ENCODE results near the gene ARMC9.
"Not testable (repeated sequence)": the region's sequence is repeated elsewhere in the genome, so short reads cannot be mapped to it uniquely, and the experiment has no call there.

The ARMC9 gene

DNA sequence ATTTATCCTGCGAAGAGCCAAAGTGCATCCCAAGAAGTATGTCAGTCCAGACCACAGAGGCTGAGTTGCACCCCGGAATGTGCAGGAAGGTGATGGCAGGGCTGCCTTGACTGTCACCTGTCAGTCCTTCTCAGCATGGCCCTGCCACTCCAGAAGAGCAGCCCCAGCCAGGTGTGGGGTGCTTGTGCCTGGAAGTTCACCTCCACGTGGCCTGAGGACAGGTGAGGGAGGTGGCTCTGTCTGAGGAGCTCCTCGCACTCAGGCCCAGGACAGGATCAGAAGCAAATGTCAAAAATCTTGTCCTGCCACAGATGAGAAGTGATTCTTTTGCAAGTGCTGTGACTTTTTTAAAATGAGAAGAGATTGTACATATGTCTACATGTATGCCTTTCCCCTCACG is 165.6 kb downstream of the ARMC9 start:
- DNase-seq (ENCODE audit: low read depth), result no peak

DNA sequence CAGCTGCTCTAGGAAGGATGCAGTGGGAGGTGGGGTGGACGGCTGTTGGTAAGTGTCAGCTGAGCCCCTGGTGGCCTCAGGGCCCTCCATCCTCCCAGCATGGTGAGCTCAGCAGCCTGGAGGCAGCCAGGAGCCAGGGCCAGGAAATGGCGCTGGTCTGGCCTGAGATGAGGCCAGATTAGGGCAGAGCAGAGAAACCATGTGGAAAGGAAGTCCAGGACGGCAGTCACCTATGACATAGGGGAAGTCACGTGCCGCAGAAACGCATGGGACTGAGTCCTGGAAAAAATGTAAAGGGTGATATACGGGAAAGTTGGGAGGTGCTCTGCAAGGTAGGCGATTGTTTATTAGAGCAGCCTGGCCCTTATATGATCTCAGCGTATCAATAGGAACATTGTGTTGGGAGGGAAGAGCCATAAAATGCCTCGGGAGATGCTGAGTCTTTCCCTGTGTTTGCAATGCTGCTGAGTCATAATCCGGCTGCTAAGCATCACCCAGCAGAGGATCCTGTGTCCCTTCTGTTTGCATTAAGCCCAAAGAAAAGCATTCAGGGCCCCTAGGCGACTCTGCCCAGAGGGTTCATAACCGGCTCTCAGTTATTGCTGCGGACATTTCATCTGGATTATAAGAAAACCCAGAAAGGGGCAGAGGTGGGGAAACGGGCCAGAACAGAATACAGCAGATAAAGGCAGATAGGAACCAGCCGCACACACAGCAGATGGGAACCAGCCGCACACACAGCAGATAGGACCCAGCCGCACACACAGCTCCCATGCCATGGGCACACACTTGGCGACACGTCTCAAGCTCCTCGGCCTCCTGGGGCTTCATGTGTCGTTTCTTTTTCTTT is 166.8 kb downstream of the ARMC9 start:
- no peak for DNase-seq (ENCODE audit: low read depth)

DNA sequence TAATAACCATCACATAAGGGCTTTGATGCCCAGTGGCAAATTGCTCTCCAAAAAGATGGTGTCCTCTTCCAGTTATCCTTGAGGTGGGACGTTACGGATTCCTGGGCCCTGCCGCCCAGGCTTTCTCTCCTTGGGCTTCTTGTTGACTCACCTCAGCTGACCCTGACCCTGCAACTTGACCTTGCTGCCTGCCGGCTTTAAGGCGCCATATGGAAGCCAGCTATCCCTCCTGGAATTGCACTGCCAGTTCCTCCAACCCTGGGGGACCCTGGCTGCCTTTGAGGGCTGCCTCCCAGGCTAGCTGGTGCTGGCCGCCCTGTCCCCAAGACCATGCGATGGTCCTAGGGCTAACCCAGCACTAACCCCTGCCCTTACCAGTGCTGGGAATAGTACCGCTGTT is 168.7 kb downstream of the ARMC9 start:
- no peak for DNase-seq (ENCODE audit: low read depth)

DNA sequence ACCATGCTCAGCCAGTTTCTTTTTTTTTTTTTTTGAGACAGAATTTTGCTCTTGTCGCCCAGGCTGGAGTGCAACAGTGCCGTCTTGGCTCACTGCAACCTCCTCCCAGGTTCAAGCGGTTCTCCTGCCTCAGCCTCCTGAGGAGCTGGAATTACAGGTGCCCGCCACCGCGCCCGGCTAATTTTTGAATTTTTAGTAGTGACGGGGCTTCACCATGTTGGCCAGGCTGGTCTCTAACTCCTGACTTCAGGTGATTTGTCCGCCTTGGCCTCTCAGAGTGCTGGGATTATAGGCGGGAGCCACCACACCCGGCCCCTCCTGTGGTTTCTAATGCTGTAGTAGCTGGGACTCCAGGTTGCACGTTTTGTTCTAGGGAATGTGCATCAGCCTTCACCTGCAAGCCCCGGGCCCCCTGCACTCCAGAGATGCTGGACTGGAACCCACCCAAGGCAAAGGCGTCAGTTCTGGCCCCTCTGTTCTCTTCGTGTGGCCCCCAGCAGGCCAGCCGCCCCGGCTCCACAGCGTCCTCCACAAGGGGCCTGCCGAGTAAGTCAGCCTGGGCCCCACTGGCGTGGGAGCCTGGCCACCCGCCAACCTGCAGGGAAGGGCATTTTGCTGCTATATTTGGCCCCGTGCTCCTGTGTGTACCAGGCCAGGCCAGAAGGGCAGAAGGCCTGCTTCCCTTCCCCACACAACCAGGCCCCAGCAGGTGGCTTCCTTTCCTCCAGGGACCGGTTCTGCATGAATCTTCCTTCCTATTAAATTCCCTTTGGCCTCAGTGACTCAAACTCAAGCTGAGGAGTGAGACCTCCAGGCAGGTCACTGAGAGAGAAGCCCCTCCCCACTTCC is 171.4 kb downstream of the ARMC9 start:
- DNase-seq (ENCODE audit: low read depth), result no peak

DNA sequence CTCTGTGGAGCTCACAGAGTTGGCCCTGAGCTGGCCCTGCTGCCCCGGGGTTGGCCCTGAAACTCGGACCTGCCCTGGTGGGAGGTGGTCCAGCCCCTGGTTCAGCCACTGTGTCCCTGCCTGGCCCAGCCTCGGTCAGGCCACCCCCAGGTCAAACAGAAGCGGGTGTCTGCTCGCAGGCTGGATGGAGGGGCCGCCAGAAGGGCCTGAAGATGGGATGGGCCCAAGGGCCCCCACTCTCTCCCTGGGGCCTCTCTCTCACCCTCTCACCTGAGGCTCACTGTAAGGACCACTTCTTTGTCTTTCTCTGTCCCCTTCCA is 172.0 kb downstream of the ARMC9 start:
- DNase-seq (ENCODE audit: low read depth), result no peak

DNA sequence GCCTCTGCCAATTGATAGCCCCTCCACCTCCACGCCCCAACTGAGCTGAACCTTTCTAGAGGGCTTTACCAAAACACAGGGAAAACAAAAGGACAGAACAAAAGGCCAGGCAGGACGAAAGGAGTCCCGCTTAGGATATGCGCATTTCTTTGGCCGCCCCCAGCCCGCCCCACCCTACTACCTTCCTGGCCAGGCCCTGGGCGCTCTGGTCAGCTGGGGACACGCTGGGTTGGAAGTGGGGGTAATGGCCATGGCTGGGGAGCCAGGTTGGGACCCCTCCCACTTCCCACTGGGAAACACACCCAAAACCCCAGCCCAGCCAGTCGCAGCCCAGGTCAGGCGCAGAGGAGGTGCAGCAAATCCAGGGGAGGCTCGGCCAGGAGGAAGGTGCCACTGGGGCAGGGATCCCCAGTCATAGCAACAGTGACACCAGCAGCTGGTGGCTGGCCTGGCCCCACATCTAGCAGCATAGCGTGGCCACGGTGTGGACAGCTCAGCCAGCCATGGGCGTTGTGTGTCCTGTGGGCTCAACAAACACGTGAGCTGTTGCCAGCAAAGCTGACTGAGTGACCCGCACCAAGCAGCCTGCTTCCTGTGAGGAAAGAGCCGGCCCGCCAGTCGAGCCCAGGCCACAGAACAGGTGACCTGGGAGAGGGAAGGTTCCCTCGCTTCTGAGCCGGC is 172.5 kb downstream of the ARMC9 start:
- no peak for DNase-seq (ENCODE audit: low read depth)

DNA sequence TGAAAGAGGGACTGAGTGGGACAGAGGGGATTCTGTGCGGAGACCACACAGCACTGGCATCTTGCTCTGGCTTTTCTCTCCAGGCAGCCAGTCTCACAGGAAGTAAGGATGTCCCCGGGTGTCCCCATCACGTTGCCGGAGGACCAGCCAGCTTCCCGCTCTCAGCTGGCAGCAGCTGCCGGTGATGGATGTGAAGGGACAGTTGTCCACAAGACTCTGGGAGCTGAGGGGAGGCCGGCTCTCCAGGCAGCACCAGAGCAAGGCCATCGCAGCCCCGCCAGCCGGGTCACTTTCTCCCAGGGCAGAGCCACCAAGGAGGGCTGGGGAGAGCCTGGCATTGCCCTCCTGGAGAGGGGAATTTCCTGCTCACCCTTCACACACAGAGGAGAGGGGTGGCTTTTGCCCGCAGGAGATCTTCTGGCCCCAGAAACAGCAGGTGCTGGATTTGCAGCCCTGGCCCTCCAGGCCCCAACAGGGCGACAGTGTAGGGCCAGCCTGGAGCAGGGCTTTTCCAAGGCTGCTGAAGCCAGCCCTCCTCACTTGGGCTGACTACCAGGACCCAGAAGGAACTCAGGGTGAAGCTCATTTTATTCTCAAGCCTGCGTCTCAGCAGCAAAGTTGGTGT is 173.1 kb downstream of the ARMC9 start:
- no peak for DNase-seq (ENCODE audit: low read depth)

DNA sequence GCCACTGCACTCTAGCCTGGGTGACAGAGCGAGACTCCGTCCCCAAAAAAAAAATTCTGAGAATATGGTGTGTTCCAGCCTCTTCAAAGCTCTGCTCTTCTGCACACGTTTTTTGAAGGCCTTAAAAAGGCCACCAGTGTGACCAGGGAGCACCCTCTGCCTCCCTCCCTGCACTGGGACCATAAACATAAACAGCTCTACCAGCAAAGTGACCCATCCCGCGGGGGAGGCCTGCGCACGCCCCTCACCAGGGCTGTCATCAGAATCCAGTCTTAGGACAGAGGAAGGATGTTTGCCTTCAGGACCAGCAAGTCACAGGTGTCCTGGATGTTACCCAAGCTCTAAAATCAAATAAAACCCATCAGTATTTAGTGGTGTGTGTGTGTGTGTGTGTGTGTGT is 173.9 kb downstream of the ARMC9 start:
- no peak for DNase-seq (ENCODE audit: low read depth)

DNA sequence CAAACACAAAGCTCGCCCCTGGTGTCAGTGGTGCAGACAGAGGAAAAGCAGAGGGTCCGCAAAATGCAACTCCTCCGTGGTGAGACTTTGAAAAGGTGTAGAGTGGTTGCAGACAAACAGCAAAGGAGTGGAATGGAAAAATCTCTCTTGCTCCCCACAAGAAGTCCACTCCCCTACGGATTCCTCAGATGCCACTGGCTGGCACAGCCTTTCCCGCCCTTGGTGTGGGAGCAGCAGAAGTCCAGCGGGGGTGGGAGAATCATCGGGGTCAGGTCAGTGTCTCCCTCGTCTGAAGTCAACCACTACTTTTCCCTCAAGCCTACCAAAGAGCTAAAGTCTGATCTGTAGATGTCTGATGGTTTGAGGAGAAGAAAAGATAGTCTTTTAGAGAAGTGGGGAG is 174.8 kb downstream of the ARMC9 start:
- no peak for DNase-seq (ENCODE audit: low read depth)

DNA sequence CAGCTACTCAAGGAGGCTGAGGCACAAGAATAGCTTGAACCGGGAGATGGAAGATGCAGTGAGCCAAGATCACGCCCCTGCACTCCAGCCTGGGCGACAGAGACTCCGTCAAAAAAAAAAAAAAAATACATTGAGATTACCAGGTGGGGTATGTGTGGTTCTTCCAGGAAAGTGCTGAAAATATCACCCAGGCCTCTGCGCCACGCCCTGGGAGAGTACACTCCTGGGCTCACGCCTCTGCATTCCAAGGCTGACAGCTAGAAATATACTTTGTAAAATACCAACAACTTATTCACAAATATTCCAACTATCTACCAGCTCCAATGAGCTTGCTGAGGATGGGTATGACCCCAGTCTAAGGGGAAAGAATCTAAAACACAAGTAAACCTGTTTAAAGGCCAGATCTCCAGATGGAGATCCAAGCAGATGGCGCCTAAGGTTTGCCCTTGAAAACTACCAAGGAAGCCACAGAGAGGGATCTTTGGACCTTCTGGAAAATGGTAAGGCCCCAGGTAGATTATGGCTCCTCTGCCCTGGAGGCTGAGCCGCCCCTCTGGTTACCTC is 175.4 kb downstream of the ARMC9 start:
- DNase-seq (ENCODE audit: low read depth), result no peak

DNA sequence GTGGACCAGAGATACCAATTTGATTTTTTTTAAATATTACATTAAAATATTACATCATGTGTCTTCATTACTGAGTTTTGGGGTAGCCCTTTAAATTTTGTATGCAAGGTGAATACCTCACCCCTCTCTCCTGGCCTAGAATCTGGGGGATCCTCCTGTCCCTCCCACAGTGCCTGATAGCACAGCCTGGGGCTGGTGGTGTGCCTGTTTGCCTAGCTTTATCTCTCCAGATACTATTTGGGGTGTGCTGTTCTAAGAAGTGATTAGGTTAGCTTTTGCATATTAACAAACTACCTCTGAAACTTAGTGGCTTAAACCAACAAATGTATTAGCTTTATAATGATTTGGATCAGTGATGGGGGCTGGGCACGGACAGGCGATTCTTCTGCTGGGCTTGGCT is 176.3 kb downstream of the ARMC9 start:
- DNase-seq (ENCODE audit: low read depth), result no peak

DNA sequence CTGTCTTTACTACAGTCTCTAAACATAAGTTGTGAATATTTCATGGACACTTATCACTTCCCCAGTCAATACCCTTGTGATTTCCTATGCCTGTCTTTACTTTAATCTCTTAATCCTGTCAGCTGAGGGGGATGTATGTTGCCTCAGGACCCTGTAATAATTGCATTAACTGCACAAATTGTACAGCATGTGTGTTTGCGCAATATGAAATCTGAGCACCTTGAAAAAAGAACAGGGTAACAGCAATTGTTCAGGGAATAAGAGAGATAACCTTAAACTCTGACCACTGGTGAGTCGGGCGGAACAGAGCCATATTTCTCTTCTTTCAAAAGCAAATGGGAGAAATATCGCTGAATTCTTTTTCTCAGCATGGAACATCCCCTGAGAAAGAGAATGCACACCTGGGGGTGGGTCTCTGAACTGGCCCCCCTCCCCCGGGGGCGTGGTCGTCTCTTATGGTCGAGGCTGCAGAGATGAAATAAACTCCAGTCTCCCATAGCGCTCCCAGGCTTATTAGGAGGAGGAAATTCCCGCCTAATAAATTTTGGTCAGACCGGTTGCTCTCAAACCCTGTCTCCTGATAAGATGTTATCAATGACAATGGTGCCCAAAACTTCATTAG is 177.7 kb downstream of the ARMC9 start:
- DNase-seq (ENCODE audit: low read depth), result not testable (repeated sequence)

DNA sequence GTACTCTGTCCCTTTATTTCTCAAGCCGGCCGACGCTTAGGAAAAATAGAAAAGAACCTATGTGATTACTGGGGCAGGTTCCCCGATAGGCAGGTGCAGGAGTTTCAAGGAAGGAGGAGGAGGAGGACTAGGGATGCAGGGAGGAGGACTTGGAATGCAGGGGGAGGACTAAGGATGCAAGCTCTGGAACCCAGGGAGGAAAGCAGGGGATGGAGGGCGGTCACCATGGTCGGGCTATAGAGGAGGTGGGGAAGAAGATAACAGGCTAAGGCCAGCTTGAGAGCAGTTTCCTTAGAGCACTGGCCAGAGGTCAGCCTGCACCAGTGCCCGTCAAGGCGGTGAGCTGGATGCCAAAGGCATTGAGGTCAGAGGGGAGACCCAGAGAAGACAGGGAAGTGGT is 178.4 kb downstream of the ARMC9 start:
- no peak for DNase-seq (ENCODE audit: low read depth)

DNA sequence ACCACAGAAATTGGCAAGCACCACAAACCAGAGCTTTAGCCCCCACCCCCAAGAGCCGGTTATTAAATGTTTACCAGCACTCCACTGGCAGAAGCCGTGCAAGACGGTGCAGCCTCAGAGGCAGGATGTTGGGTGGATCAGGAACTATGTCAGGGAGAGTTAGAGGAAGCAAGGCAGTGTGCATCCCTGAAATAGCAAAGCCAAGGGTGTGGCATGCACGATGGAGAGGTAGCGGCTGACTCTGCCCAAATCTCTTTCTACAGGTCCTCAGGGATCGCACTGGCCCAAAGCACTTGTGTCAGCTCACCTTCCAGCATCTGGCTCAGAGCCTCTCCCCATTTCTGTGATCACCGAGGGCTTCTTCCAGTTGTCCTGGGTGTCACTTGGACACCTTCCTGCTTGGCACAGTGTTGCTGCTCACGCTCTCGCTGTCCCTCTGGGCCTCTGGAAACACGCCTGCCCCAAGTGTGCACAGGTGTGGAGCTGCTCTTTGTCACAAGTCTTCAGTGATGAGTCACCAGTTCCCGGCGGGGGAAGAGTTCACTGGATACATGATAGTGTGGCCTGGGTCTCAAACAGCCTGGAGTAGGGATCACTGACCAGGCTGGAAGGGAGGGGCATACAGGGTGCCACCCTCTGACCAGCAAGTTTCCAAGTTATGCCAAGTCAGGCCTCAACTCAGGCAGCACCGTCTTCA is 179.7 kb downstream of the ARMC9 start:
- no peak for DNase-seq (ENCODE audit: low read depth)

DNA sequence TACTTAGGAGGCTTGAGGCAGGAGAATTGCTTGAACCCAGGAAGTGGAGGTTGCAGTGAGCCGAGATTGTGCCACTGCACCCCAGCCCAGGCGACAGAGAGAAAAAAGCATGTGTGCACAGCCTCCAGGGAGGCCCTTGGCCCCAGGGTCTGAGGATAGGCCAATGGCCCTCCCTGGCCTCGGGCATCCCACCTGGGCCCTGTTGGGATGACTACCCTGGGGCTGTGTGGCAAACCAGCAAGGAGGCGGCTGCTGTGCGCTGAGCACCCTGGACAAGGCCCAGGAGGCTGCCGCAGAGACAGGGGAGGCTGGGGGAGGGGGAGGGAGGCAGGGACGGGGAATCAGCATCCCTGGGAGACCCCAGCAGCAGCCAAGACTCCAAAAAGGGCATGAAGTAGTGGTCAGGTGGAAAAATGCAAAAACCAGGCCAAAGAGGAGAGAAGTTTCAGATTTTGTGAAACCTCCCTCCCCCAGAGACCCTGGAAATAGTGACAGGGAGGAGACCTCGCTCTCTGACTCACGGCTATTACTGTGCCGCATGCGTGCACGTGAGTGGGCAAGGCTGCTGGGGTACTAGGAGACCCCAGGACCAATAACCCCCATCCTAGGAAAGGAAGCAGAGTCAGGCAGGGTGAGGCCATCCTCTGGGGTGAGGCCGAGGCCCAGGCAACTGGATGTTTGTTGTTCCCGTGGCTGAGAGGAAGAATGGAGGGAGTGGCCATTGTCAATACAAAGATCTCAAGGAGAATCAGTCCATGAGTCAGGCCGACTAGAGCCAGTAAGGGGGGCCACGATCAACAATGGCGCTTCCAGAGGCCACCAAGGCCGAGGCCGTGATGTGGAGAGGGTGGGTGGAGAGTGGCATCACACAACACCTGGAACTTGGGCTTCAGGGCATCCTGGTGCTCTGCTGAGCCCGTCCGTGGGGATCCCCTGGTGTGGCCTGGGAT is 181.1 kb downstream of the ARMC9 start:
- no peak for DNase-seq (ENCODE audit: low read depth)

DNA sequence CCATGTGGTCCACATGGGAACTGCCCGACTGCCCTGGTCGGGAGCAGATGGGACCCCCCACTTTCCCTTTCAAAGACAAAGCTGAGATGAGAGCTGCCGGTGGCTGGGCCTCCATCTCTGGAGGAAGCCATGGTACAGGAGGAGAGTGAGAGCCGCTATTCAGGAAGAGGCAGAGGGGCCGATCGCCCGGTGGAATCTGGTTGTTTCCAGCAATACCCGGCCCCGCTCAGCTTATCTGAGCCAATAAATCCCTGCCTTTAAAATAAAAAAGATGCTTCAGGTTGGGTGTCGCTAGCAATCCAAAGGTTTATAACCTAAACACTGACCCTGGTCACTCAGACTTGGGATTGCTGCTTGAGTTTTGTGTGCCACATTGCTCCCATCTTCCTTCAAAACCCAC is 181.9 kb downstream of the ARMC9 start:
- no peak for DNase-seq (ENCODE audit: low read depth)

DNA sequence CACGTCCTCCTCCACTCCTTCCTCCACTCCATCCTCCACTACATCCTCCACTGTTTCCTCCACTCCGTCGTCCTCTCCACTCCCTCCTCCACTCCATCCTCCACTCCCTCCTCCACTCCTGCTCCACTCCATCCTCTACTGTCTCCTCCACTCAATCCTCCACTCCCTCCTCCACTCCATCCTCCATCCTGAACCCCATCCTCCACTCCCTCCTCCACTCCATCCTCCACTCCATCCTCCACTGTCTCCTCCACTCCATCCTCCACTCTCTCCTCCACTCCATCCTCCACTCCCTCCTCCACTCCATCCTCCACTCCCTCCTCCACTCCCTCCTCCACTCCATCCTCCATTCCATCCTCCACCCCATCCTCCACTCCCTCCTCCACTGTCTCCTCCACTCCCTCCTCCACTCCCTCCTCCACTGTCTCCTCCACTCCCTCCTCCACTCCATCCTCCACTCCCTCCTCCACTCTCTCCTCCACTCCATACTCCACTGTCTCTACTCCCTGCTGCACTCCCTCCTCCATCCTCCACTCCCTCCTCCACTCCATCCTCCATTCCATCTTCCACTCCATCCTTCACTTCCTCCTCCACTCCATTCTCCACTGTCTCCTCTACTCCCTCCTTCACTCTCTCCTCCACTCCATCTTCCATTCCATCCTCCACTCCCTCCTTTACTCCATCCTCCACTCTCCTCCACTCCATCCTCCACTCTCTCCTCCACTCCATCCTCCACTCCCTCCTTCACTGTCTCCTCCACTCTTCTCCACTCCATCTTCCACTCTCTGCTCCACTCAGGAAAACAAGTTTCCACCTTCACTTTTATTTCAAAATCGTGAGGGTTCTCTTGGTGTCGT is 182.8 kb downstream of the ARMC9 start:
- DNase-seq (ENCODE audit: low read depth), result no peak

DNA sequence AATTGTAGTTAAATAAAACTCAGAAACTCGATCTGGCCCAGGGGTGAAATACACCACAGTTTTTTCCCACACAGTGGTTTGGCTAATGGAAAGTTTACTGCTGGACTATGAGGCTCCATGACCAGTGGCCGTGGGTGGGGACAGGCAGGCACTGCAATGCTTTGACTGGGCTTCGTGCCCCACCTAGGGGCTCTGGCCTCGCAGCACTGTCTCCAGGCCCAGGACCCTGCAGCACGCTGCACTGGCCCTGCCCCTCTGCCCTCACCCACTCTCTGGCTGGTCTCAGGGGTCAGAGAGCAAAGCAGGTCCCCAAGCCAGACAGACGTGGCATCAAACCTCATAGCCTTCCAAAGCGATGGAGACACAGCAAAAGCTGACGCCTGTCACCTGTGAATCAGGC is 183.7 kb downstream of the ARMC9 start:
- no peak for DNase-seq (ENCODE audit: low read depth)
